GM18517 (cell line): ENCODE measurements around the gene POLE.

Experiments
- ATAC-seq: cut with Tn5 transposase; IDR thresholded peaks from one replicate; pipeline ENCODE4 v1.9.1; 2021; ENCODE audit warnings: mild to moderate bottlenecking, moderate library complexity; ENCODE audit not compliant: unreplicated experiment

POLE gene

DNA sequence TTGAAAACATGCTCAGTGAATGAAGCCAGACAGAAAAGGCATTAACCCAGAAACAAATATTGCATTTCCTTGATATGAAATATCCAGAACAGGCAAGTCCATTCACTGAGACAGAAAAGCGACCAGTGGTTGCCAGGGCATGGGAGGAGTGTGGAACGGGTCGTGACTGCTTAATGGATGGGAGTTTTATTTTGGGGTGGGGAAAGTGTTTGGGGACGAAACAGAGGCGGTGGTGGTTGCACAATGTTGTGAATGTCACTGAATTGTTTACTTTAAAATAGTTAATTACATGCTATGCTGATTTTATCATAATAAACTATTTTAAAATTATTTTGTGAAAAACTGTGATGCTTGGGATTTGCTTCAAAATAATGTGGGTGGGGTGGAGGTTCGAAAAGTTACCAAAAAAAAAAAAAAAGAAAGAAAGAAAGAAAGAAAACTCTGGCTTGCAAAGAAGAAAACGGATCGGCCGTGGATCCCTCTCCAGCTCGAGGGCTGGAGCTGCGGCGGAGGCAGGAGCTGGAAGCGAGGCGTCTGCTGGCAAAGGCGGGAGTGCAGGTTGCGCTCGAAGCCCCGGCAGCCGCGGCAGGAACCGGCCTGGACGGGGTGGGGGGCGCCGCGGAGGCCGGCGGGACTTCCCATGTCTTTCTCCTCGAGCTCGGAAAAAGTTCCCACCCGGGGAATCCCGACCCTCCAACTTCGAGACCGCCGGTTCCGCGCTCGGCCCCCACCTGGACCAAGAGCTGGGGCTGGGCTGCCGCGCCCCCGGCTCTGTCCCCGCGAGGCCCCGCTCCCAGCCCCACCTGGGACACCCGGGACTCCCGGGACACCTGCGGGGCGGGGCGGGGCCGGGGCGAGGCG lies 69.1 kb downstream of the POLE start:
- ATAC-seq = no peak

DNA sequence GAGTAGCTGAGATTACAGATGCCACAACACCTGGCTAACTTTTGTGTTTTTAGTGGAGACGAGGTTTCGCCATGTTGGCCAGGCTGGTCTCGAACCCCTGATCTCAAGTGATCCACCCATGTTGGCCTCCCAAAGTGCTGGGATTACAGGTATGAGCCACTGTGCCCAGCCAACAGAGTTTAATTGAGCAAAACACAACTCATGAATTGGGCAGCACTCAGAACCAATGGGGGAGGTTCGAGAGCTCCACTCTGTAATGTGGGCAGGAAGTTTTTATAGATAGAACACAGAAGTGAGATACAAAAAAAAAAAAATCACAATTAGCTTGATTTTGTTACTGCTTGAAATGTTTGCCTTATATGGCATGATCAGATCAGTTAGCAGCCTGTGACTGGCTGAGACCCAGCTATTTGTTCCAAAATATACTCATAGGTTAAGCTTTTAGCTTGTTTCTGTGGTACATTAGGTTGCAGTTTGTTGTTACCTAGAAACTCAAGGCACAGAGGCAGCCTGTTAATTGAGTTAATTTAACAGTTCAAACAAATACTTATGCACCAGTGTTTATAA lies 69.9 kb downstream of the POLE start:
- no peak for ATAC-seq

DNA sequence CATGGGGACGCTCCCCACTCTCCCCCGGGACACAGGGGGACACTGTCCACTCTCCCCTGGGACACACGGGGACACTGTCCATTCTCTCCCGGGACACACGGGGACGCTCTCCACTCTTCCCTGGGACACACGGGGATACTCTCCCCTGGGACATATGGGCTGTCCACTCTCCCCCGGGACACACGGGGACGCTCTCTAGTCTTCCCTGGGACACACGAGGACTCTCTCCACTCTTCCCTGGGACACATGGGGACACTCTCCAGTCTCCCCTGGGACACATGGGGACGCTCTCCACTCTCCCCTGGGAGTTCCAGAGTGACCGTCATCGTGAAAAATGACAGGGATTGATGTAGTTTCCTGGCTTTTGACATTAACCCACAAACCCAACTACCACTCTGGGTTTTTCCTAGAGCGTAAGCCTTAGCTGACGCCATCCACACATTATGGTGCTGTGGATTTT lies 71.5 kb downstream of the POLE start:
- ATAC-seq = no peak

DNA sequence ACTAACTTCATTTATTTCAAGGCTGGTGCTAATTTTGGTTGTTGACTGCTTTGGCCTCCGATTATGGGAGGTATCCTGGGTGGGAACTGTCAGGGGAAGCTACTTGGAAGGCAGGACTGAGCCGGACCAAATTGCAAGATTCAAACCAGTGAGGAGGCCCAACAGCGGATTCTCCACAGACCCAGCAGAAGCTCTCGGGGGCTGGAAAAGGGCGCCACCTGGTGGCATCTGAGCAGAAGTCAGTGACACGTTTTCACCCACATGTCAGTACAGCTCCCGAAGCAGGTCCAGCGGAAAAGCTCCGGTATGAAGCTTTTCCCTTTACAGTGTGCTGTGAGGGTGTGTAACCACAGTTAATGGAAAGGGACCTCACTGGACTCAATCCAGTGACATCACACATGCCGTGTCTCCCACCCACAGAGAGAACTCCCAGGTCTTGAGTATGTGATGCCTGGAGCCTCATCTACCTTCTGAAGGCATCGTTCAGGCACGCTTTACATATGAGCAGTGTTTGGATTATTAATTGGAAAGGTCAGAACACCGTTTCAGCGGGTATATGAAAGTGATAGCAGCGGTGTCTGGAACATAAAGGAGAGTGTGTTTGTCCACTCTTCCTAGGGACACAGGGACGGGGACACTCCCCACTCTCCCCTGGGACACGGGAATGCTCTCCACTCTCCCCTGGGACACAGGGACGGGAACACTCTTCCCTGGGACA lies 72.1 kb downstream of the POLE start:
- no peak for ATAC-seq

DNA sequence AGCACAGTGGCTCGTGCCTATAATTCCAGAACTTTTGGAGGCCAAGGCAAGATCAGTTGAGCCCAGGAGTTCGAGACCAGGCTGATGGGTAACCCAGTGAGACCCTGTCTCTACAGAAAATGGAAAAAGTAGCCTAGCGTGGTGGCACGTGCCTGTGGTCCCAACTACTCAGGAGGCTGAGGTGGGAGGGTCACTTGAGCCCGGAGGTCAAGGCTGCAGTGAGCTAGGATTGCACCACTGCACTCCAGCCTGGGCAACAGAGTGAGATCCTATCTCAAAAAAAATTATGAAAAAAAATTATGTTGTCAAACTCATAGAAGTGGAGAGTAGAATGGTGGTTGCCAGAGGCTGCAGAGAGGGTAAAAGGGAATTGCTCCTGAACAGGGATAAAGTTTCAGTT lies 73.1 kb downstream of the POLE start:
- ATAC-seq = no peak

DNA sequence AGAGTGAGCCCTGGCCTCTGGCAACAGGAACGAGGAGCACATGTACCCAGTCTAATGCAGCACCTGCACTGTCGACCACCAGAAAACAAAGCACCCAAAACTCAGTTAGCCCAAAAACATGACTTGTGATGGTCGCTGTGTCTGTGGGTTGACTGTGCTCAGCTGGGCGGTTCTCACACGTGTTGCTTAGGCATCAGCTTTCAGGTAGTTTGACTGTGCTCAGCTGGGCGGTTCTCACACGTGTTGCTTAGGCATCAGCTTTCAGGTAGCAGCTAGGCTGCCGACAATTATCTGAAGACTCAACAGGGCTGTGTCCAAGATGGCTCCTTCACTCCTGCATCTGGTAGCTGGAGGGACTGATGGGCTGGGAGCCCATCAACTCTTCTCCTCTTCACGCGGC lies 75.5 kb downstream of the POLE start:
- ATAC-seq = no peak

DNA sequence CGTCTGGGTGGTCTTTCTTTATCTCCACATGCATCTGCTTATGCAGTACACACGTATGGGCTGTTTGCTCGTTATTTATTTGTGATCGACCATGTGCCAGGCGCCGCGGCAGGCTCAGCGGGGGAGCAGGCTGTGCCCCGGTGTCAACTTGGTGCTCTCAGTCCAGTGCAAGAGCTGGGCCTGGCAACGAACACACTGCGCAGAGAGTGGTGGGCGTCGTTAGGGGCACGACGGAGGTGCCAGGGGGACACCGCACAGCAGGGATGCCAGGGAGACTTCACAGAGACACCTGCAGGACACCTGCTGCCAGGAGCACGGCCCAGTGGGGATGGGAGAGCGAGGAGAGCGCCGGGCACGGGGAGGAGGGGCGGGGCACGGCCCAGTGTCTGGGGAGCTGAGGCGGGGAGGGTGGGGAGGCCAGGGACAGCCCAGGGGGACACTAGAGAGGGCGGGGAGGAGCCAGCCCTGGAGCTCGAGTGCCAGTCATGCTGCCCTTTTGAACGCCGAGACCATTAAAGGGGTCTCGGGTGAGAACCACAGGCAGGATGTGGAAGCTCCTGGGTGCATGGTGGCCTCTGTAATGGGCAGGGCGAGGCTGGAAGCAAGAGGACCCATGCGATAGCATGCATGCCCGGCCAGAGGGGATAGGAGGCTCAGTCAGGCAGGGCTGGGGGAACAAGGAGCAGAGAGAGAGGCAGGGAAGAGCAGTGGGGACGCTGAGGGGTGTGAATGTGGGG lies 76.1 kb downstream of the POLE start:
- no peak for ATAC-seq

DNA sequence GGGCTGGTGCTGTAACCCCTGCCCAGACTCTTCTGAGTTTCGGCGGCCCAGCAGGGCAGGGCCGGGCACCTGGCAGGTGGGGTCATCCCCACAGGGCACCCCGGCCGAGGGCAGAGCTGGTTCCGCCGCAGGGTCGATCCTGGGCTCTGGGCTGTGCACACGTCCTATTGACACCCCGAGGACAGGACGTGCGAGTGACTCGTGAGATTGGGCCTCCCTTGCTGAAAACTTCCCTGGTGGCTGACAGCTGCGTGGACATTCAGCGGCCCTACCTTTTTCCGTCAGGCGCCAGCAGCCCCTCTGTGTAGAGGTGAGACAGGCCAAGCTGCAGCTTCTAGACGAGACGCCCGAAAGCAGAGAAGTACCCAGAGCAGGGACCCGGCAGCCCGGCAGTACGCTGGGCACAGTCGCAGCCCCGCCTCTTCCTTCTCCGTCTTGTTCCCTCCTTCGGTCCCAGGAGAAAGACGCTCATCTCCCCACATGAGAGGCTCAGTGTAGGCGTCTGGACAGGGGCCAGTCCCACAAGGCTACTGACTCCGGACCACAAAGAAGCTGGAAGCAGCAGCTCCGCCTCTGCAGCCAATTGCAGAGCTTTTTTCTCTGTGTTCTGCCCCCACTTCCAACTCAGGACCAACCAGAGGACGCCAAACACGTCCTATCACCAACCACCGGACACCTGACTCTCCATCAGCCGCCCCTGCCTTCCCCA lies 76.9 kb downstream of the POLE start, which contains the start of gene LRCOL1:
Gene LRCOL1 (minus strand): TSS at position 532 of the 709 bp plus-strand sequence. CDS start 4,331 bp downstream, outside the sequence.
- no peak for ATAC-seq

DNA sequence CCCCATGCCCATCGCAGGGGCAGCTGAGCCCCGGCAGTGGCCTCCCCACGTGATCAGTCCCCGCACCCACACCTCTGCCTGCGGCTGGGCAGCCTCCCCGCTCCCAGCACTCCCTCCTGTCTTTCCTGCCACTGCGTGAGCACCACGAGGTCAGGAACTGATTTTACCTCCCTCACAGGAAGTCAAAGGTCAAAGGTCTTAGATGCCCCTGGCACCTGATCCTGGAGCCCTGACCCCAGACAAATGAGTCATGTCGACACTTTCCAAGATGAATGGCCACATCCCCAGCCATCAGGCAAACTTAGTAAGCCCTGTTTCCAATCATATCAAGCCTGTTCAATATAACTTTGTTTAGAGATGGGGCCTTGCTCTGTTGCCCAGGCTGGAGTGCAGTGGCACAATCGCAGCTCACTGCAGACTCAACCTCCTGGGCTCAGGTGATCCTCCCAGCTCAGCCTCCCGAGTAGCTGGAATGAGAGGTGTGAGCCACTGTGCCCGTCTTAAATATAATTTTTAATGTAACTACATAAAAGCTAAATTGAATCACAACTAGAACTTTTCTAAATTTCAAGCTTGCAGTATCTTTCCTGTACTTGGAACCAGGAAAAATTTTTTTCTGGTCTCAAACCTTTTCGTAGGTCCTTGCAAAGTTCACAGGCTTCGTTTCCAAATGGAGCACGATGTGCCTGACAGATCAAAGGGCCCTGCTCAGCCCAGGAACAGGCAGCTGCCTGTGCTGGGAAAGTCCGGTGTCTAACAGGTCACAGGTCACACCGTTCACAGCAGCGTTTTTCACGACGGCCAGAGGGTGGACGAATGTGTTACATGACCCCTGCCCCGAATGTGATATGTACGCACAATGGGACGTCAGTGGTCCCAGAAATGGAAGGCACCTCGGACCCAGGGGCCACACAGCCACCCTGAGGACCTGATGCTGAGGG lies 78.6 kb downstream of the POLE start:
- ATAC-seq = no peak

DNA sequence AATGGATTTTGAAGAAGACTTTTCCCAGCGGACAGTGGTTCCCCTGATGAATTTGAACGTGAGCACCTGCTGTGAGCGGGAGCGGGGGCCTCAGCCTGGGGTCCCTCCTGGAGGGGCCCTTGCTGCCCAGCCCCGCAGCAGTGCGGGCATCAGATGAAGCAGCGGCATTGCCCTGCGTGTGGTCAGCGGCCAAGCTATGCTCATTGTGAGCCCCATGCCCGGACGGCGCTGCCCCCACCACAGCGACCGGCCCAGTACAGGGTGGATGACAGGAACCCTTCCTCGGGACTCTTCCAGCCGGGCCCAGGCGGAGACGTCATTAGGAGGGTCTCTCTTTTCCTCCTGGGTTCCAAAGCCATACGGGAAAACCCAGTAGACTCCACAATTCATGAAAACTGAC lies 80.2 kb downstream of the POLE start:
- no peak for ATAC-seq

DNA sequence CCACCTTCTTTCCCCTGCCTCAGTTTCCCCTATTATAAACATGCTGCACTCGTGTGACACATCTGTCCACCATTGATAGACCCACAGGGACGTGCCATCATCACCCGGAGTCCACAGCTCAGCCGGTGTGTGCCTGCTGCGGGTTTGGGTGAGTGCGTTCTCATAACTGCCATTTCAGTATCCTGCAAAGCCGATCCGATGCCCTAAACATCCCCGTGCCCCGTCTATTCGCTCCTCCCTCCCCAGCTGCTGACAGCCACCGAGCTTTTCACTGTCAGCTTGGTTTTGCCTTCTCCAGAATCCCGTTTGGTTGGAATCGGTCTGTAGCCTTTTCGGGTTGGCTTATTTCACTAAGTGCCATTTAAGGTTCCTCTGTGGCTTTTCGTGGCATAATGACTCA lies 80.7 kb downstream of the POLE start:
- no peak for ATAC-seq

DNA sequence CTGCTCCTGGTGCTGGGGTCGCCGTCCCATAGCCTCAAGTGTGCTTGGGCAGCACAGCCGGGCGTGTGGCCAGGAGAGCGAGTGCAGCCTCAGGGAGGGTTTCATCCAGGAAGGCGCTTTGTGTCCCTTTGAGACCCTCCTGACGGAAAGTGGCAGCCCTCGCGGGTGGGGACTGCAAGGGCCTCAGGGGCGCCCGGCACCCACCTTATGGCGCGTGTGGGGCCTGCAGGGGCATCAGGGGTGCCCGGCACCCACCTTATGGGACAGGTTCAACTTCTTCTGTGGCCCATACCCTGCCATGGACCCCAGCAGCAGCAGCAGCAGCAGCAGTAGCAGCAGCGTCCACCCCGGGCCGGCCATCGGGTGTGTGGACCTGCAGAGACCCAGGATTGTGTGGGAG lies 81.2 kb downstream of the POLE start:
- no peak for ATAC-seq

DNA sequence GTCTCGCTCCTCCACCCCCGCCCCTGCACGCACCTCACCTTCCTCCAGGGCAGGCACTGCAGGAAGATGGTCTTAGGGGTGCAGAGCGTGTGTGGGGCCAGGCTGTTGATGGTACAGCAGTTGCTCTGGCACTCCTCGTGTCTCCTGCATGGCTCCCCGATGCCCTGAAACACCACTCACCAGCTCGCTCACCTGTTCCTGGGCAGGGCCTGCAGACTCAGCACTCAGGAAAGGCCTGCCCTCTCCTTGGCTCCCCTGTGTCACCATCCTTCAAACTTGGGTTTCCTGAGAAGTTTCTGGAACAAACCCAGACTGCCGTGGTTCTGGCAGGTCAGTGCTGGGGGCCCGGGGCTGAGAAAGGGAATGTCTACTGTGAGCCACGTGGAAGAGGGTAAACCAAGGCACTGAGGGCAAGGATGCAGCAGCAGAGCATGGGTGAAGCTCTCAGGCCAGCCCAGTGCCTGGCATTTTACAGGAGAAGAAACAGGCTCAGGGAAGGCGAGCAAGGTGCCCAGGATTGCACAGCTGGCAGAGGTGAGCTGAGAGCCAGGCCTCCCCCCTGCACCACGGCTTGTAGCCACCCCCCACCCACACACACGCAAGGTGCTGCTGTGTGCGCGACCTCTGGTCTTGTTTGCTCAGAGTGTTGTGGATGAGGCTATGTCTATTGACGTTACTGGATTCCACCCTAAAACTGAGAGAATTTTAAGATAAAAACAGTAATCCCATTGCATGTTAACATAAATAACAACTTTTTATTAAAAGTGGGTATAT lies 82.3 kb downstream of the POLE start:
- no peak for ATAC-seq

DNA sequence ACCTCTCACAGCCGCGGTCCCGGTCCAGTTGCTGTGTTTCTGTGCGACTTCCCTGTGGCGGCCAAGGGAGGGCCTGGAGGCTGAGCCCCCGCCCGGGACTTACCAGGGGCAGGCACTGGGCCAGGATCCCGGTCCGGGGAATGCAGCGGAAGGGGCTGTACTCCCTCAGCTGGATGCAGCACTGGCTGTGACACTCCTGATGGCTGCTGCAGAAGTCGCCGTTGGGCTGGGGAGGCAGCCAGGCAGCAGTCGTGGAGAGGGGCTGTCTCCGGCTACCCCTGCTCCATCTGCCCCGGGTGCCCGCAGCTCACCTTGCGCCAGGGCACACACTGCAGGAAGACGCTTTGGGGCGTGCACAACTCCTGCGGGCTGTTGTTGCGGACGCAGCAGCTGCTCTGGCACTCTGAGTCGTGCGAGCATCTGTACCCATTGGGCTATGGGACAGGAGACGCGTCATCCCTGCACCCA lies 83.0 kb downstream of the POLE start:
- no peak for ATAC-seq

DNA sequence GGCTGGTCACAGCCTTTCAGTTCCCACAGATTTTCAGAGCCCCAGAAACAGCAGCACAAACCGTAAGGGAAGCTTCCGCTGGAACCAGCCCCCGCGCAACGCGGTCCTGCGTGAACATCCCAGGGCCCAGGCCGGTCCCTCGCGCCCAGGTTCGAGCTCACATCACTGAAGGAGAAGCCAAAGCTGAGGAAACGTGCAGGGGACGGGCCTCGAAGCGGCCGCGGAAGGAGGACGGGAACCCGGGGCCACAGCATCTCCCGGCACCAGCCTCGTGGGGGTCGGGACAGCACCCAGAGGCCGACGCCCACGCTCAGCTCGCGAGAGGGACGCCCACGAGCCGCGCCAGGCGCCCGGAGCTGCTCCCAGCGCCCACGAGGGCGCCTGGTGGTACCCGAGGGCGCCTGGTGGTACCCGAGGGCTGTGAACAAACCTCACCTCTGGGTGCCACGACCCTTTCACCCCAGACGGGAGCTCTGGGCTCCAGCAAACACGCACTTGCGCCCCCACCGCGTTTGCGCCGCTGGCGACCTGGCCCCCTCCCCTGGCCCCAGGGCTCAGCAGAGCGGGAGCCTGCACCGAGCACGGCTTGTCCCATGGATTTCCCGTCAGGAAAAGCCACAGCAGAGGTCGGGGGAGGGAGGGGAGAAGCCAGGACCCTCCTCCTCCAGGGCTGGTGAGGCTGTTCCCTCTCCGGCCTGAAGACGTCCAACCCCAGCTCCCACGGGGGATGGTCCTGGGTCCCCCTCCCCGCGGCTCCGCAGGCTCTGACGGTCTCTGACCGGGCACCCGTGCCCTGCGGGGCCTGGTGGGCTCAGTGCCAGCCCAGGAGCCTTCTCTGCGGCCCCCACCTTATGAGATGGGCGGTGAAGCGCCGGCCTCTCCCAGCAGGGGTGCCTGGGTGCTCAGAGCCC lies 83.6 kb downstream of the POLE start:
- ATAC-seq = no peak

DNA sequence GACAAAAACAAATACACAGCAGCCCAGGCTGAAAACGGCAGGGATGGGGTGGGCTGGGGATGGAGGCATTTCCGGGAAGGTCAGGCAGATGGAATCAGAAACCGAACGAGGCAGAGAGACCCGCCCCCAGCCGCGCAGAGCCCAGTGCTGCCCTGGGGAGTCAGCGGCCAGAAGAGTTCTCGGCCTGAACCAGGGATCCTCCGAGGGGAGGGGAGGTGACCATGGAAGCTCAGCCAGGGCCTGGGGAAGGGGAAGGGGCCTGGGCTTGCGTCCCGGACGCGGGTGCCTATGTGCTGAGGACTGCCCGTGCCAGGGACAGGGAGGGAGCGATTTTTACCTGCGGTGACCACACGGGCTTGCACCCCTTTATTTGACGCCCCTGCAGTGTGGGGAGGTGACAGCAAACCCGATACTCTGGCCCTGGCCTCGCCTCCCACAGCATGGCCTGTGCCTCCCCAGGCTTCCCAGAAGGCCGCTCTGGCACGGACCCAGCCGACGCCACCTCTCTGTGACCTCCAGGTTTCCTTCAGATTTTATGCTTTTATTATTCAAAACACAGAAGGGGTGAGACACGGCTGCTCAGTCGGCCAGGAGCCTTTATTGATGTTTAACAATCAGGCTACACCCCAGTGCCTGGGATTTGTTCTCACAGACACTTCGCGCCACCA lies 84.4 kb downstream of the POLE start:
- ATAC-seq = no peak
